Measurements from ENCODE around the gene IQGAP2.

The IQGAP2 gene

DNA sequence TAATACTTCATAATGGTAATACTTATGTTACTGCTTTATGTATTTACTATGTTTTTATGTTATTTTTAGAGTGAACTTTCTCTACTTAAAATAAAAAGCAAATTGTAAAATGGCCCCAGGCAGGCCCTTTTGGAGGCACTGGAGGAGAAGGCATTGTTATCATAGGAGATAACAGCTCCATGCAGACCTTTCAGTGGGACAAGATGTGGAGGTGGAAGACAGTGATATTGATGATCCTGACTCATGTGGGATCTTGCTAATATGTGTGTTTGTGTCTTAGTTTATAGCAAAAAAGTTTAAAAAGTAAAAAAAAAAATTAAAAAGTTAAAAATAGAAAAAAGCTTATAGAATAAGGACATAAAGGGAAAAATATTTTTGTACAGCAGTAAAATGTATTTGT is 74.5 kb downstream of the IQGAP2 start:
- DNase-seq (ENCODE audit: low read depth) = no peak

DNA sequence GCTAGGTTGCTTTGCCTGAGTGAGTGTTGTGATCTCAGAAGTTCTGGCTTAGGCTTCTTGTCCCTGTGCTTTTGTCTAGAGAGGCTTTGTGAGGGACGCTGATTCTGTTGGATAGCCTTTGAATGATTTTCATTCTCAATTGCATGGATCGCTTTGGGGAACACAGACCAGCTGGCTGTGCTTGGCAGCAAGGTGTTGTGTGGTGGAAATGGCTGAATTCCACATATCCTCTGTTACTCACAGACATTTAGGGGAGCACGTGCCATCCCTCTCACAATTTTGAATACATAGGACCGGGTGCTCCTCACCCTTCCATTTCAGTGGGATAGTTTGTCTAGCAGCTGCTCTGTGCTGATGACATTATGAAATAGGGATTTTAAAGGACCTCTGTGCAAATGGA is 76.2 kb downstream of the IQGAP2 start:
- DNase-seq (ENCODE audit: low read depth) = no peak

DNA sequence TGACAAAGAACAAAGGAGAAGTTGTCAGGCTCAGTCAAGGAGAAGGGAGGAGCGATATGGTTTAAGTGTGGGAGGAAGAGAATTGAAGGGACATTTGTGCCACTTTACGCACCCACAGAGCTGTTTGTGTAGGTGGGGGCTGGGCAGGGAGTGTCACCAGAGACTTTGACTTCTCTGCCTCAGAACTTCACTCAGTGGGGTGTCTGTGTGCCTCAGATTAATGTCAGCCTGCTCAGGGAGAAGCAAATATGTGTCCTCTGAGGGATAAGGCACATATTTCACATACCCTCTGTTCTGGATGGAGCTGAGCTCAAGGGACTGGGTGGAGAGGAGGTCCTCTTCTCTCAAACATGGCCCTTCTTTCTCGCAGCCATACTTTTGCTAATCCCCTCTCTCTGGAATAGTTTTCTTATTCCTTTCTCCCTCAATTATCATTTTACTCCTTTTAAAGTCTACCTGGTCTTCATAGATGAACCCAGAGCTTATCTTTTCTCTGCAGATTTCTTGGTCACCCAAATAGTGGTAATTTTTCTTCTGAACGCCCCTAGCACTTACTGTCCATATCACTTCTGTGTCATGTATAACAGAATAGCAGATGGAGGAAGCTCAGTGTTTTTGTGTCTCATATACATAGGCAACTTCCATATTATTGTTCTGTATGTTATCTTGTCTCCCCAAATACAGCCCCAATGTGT is 77.0 kb downstream of the IQGAP2 start:
- DNase-seq (ENCODE audit: low read depth) = no peak

GRCh38 chr5:76482984-76483383 is 79.9 kb downstream of the IQGAP2 start:
- DNase-seq (ENCODE audit: low read depth) = no peak

DNA sequence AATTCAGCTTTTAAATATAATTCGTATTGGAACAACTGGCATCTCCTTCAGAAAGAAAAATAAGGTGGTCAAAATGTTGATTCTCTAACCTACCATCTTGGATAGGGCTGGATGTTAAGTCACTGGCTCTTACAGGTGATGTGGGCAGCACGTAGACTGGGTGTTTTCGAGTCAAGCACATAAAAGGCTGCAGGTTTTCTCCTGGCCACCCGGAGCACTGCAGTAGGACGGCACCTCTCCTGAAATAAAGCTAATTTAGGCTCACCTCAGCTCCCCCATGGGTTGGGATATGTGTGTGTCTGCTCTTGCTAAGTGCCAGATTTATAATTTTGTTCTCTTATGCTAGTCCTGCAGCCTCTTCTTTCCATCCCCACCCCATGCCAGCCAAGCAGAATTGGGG is 80.3 kb downstream of the IQGAP2 start:
- no peak for DNase-seq (ENCODE audit: low read depth)

GRCh38 chr5:76483881-76484280 is 80.8 kb downstream of the IQGAP2 start:
- no peak for DNase-seq (ENCODE audit: low read depth)

- DNase-seq (ENCODE audit: low read depth) = no peak
Observed at GRCh38 chr5:76485511-76485910, 82.4 kb downstream of the IQGAP2 start.

DNA sequence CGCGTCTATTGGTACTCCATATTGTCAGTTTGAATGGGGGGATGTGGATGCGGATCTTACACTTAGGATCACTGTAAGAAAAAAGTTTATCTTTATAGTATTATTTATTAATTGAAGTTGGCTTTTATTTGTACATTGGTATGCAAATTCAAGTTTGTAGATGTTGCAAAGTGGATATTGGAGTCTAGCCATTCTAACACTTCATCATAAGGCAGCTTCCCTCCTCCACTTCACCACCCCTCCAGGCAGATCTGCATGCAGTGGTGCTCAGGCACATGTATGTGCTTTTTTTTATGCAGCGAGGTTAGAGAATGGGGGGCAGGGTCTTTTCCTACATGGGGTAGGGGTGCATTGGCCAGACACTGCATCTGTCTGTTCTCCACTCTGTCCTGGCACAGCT is 84.3 kb downstream of the IQGAP2 start:
- DNase-seq (ENCODE audit: low read depth) = no peak

DNA sequence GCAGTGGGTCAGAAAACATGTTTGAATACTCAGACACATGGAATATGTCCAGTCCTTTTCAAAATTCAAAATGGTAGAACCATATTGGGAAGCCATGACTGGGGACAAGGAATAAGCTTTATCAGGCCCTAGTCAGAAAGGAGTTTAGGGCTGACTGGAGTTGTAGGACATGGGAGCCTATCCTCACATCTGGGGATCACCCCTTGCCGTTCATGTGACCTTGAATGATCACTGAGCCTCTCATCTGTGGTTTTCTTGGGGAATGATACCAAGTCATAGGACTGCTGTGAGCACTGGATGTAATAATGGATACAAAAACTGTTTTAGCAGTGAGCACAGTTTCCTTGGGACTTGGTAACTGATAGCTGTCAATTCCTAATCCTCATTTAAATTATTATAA is 84.7 kb downstream of the IQGAP2 start:
- no peak for DNase-seq (ENCODE audit: low read depth)

GRCh38 chr5:76488969-76489368 is 85.9 kb downstream of the IQGAP2 start:
- DNase-seq (ENCODE audit: low read depth) = no peak

- no peak for DNase-seq (ENCODE audit: low read depth)
Observed at GRCh38 chr5:76489877-76490688, 87.0 kb downstream of the IQGAP2 start.

DNA sequence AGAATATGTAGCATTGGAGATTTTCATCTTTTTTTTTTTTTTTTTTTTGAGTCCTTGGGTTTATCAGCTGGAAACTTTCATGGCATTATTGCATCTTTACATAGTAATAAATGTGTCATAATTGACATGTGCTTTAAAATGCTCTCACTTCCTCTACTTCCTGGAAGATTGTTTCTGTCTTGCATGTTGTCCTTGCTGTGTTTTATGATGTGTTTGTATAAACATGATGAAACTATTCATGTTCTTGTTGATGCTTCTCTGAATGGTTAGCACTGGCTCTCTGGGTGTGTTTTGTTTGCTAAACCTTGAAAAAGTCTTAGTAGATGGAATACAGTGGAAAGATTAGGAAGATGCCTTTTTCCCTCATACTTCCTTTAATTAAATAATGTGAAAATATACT is 87.9 kb downstream of the IQGAP2 start:
- DNase-seq (ENCODE audit: low read depth) = no peak

GRCh38 chr5:76492819-76493189 is 89.7 kb downstream of the IQGAP2 start:
- no peak for DNase-seq (ENCODE audit: low read depth)

- no peak for DNase-seq (ENCODE audit: low read depth)
Observed at GRCh38 chr5:76493190-76493837, 90.2 kb downstream of the IQGAP2 start.

GRCh38 chr5:76494201-76494600 is 91.1 kb downstream of the IQGAP2 start:
- no peak for DNase-seq (ENCODE audit: low read depth)

DNA sequence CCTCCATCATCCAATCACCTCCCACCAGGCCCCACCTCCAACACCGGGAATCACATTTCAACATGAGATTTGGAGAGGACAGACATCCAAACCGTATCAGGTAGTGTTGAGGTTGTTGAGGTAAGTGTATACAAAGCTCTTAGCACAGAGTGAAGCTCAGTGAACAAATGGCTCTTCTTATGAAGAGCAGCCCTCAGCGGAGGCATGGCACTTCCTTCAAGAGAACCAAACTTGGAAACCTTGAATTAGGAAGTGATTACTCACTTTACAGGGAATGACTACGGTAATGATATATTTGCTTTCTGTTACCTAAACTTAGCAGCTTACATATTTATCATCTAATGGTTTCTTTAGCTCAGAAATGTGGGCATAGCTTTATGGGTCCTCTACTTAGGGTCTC is 92.8 kb downstream of the IQGAP2 start:
- no peak for DNase-seq (ENCODE audit: low read depth)

DNA sequence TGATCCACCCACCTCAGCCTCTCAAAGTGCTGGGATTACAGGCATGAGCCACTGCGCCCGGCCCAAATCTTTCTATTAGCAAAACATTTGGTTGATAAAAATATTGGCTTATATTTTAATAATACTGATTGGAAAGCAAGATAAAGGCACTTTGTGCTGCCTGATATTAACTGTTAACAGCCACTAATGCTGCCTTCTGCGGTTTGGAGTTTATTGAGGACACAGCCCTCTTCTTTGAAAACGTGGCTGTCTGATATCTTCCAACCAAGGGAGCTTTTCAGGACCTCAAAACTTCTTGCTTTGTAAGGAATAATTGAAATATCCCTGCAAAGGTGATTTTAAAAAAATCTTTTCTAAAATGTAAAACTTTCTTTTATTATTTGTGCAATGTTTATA is 94.0 kb downstream of the IQGAP2 start:
- no peak for DNase-seq (ENCODE audit: low read depth)

DNA sequence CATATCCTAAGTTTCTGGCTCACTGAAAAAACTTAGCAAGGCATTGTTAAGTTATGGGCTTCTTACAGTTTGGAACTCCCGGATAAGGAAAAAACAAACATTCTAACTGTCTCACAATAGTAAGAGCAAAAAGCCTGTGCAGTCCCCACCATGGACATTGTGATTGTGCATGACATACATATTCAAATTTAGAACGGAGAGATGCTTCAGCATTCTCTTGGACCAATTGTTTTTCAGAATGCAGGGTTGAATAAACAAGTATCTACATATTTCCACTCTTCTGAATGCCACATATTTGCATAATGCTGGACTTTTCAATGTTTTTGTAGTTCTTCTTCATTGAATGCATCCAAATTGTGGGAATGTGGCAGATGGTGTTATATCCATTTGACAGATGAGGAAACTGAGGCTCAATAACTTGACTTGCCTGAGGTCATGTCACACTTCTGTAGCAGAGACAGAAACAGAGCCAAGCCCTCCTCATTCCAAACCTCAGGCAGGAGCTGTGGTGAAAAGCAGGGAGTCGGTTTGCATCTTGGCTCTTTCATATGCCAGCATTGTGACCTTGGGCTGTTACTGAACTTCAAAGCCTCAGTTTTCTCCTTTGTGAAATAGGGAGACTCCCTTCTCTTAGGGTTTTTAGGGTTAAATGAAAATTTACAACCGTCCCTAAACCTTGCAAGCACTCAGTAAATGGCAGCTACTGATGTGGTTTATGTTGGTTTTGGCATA is 95.1 kb downstream of the IQGAP2 start:
- no peak for DNase-seq (ENCODE audit: low read depth)

DNA sequence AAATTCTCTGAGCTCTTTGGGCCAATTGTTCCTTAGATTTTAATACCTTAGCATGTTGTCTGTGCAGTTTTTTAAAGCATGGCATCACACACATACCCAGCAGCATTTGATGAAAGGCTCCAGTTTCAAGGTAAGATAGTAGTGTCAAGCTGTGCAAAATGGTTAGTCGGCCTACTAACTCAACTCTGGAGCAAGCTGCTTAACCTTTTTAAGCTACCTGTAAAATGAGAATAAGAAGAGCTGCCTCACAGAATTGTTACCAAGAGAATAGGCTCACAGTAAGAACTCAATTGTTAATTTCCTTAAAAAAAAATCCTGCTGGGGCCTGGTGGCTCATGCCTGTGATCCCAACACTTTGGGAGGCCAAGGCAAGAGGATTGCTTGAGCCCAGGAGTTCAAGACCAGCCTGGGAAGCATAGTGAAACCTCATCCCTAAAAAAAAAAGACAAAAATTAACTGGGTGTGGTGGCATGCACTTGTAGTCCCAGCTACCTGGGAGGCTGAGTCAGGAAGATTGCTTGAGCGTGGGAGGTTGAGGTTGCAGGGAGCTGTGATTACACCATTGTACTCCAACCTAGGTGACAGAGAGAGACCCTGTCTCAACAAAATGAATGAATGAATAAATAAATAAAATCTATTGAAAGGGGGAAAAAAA is 96.5 kb downstream of the IQGAP2 start:
- no peak for DNase-seq (ENCODE audit: low read depth)

DNA sequence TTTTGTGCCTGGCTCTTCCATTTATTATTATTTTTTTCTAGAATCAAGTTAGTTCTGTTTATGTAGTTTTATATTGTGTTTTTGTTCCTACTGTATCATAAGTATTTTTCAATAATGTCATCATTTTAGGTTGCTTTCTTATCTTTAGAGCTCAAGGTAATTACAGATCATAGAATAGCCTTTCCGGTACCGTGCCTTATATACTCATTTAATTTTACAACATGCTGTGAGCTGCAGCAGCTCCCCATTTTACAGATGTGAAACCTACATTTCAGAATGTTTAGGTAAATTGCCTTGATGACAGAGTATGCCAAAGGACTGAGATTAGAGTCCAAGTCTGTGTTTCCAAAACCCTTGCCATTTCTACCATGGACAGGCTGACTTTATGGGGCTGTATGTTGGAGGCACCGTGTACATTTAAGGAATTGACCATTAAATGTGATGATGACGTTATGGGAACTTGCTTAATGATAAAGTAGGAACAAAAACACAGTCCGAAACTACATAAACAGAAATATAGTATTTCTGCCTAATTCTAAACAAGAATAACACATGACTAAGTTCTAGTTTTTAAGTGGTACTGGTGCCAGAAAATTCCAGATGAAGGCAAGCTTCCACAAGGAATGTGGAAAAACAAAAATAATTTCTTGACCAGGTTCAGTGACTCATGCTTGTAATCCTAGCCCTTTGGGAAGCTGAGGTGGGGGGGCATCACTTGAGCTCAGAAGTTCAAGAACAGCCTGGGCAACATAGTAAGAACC is 97.7 kb downstream of the IQGAP2 start:
- no peak for DNase-seq (ENCODE audit: low read depth)

GRCh38 chr5:76503929-76504328 is 100.8 kb downstream of the IQGAP2 start:
- DNase-seq (ENCODE audit: low read depth) = no peak

Data from stromal cell of bone marrow (primary cell).